HTERT RPE-1 (cell line): ENCODE data around the gene ZNF440.
"Not testable (repeated sequence)": the region's sequence is repeated elsewhere in the genome, so short reads cannot be mapped to it uniquely, and the experiment has no call there.

Source experiments
- in situ Hi-C: fragments of 300-500 bp; cut with MboI; formaldehyde crosslinking; loops from 4 replicates; pipeline ENCODE4 v1.14.3; 2020; ENCODE audit warnings: low sequenced_read_pairs

The ZNF440 gene

GRCh38 chr19:11814029-11814699 is at the start of gene ZNF440:
Gene ZNF440 (plus strand): TSS chr19:11814273. CDS start chr19:11814448, 175 bp downstream.
- in situ Hi-C loops = no loop called here

- in situ Hi-C loops = no loop called here
These were observed 47.2 kb upstream of the ZNF440 start, which contains the start of gene ZNF441 for GRCh38 chr19:11766597-11767591. Gene ZNF441 (plus strand): TSS chr19:11767000. CDS start chr19:11767194, 194 bp downstream.

- in situ Hi-C loops = no loop called here
These were observed 46.4 kb upstream of the ZNF440 start for GRCh38 chr19:11767633-11768133.

GRCh38 chr19:11769995-11770394 is 44.1 kb upstream of the ZNF440 start:
- in situ Hi-C loops = no loop called here

GRCh38 chr19:11771520-11771919 is 42.6 kb upstream of the ZNF440 start:
- in situ Hi-C loops = not testable (repeated sequence)

- in situ Hi-C loops = not testable (repeated sequence)
These were observed 37.4 kb upstream of the ZNF440 start for GRCh38 chr19:11776669-11777068.

- in situ Hi-C loops = no loop called here
These were observed 33.5 kb upstream of the ZNF440 start for GRCh38 chr19:11780431-11781020.

- in situ Hi-C loops = no loop called here
These were observed 32.6 kb upstream of the ZNF440 start for GRCh38 chr19:11781295-11782057.

GRCh38 chr19:11783767-11784166 is 30.3 kb upstream of the ZNF440 start:
- in situ Hi-C loops = no loop called here

- in situ Hi-C loops = no loop called here
These were observed 29.7 kb upstream of the ZNF440 start for GRCh38 chr19:11784356-11784755.

- in situ Hi-C loops = no loop called here
These were observed 26.5 kb upstream of the ZNF440 start for GRCh38 chr19:11787536-11787935.

GRCh38 chr19:11792942-11793341 is 21.1 kb upstream of the ZNF440 start:
- in situ Hi-C loops = no loop called here

- in situ Hi-C loops = no loop called here
These were observed 16.6 kb upstream of the ZNF440 start for GRCh38 chr19:11797491-11797890.

- in situ Hi-C loops = no loop called here
These were observed 15.4 kb upstream of the ZNF440 start, which contains the start of gene ZNF491 for GRCh38 chr19:11798391-11799330. Gene ZNF491 (plus strand): TSS chr19:11798523. CDS start chr19:11805954, 7,431 bp downstream.

GRCh38 chr19:11806354-11807098 is 7.5 kb upstream of the ZNF440 start:
- in situ Hi-C loops = no loop called here

- in situ Hi-C loops = no loop called here
These were observed 7.0 kb upstream of the ZNF440 start for GRCh38 chr19:11807099-11807380.

GRCh38 chr19:11813703-11814028 is 407 bp upstream of the ZNF440 start:
- in situ Hi-C loops = no loop called here

GRCh38 chr19:11814700-11815035 is 595 bp downstream of the ZNF440 start:
- in situ Hi-C loops = no loop called here

- in situ Hi-C loops = no loop called here
These were observed 7.5 kb downstream of the ZNF440 start for GRCh38 chr19:11821474-11822109.
